Neural cell (in vitro differentiated cells): ENCODE results near the gene MUCL3. TPM values are rescaled to one million over a fixed set of nuclear protein-coding genes. Genes with fewer than 3 reads are reported as not detected.

Experiments used
- H2AFZ ChIP-seq: fragments of 200-600, 300-800 bp; sonication (generic), shearing (Covaris generic); 2 replicates; pipeline ENCODE4 v1.6.0; 2014; ENCODE audit warnings: low read depth, mild to moderate bottlenecking, antibody characterized with exemption, low read length, moderate library complexity
- H3F3A ChIP-seq: fragments of 200-600 bp; shearing (Covaris generic); 2 replicates; pipeline ENCODE4 v1.6.1; 2016; ENCODE audit warnings: mild to moderate bottlenecking, moderate library complexity, mixed read lengths, antibody characterized with exemption, low read length; ENCODE audit not compliant: insufficient read depth, poor library complexity, severe bottlenecking
- H3K27ac ChIP-seq: fragments of 200-600, 300-800 bp; sonication (generic), shearing (Covaris generic); 2 replicates; pipeline ENCODE4 v1.5.1; 2014; ENCODE audit warnings: mild to moderate bottlenecking, low read length, moderate library complexity
- H3K27me3 ChIP-seq: fragments of 300-800, 200-600 bp; sonication (generic), shearing (Covaris generic); 2 replicates; pipeline ENCODE4 v1.6.0; 2014; ENCODE audit warnings: mild to moderate bottlenecking, low read depth, low read length, moderate library complexity; ENCODE audit not compliant: insufficient read depth
- H3K36me3 ChIP-seq: fragments of 300-800, 200-600 bp; sonication (generic), shearing (Covaris generic); 2 replicates; pipeline ENCODE4 v1.5.1; 2014; ENCODE audit warnings: mild to moderate bottlenecking, antibody characterized with exemption, low read length, moderate library complexity; ENCODE audit not compliant: insufficient read depth
- H3K4me2 ChIP-seq: fragments of 300-800, 200-600 bp; sonication (generic), shearing (Covaris generic); 2 replicates; pipeline ENCODE4 v1.6.0; 2014; ENCODE audit warnings: mild to moderate bottlenecking, low read length
- H3K4me3 ChIP-seq: fragments of 300-800, 200-600 bp; sonication (generic), shearing (Covaris generic); 2 replicates; pipeline ENCODE4 v1.5.1; 2014; ENCODE audit warnings: mild to moderate bottlenecking, low read length, moderate library complexity
- H3K79me2 ChIP-seq: fragments of 200-600 bp; shearing (Covaris generic); replicated peaks from 2 replicates; pipeline ENCODE4 v1.6.0; 2014; ENCODE audit warnings: mild to moderate bottlenecking, low read length, moderate library complexity; ENCODE audit not compliant: insufficient read depth
- H3K9ac ChIP-seq: fragments of 300-800, 200-600 bp; sonication (generic), shearing (Covaris generic); 2 replicates; pipeline ENCODE4 v1.6.1; 2016; ENCODE audit warnings: mild to moderate bottlenecking, low read length, mixed read lengths
- H3K9me2 ChIP-seq: fragments of 200-600 bp; shearing (Covaris generic); 2 replicates; pipeline ENCODE4 v1.6.1; 2016; ENCODE audit warnings: mild to moderate bottlenecking, low read length, mixed read lengths; ENCODE audit not compliant: insufficient read depth
- H3K9me3 ChIP-seq: fragments of 200-600, 300-800 bp; sonication (generic), shearing (Covaris generic); 2 replicates; pipeline ENCODE4 v1.6.1; 2016; ENCODE audit warnings: mild to moderate bottlenecking, mixed run types, low read length, moderate library complexity, mixed read lengths
- H4K20me1 ChIP-seq: fragments of 200-600 bp; shearing (Covaris generic); 2 replicates; pipeline ENCODE4 v1.6.1; 2016; ENCODE audit warnings: mild to moderate bottlenecking, mixed run types; ENCODE audit not compliant: insufficient read depth
- CTCF ChIP-seq: fragments of 450-650 bp; IDR thresholded peaks from 2 replicates; pipeline ENCODE4 v1.5.1; 2014; ENCODE audit warnings: antibody characterized with exemption, mild to moderate bottlenecking, moderate library complexity; ENCODE audit not compliant: poor library complexity, severe bottlenecking
- EP300 ChIP-seq: fragments of 450-650 bp; conservative IDR thresholded peaks from 2 replicates; pipeline ENCODE4 v1.6.1; 2014; ENCODE audit warnings: antibody characterized with exemption, mild to moderate bottlenecking, moderate library complexity; ENCODE audit not compliant: poor library complexity, severe bottlenecking
- EZH2 ChIP-seq: fragments of 200-600, 300-800 bp; shearing (Covaris generic), sonication (generic); IDR thresholded peaks from 2 replicates; pipeline ENCODE4 v1.6.1; 2014; ENCODE audit warnings: antibody characterized with exemption, low read length, borderline replicate concordance, mild to moderate bottlenecking; ENCODE audit not compliant: insufficient read depth, poor library complexity, severe bottlenecking
- MXI1 ChIP-seq: fragments of 450-650 bp; conservative IDR thresholded peaks from 2 replicates; pipeline ENCODE4 v1.6.1; 2014; ENCODE audit warnings: antibody characterized with exemption, mild to moderate bottlenecking; ENCODE audit not compliant: poor library complexity, severe bottlenecking
- POLR2AphosphoS5 ChIP-seq: IDR thresholded peaks from 2 replicates; pipeline ENCODE4 v1.6.1; 2012
- RAD21 ChIP-seq: fragments of 450-650 bp; conservative IDR thresholded peaks from 2 replicates; pipeline ENCODE4 v1.6.1; 2014; ENCODE audit warnings: antibody characterized with exemption, mild to moderate bottlenecking, moderate library complexity
- REST ChIP-seq: IDR thresholded peaks from 2 replicates; pipeline ENCODE4 v1.6.1; 2012; ENCODE audit warnings: borderline replicate concordance
- SMC3 ChIP-seq: fragments of 450-650 bp; conservative IDR thresholded peaks from 2 replicates; pipeline ENCODE4 v1.6.1; 2014; ENCODE audit warnings: antibody characterized with exemption, mild to moderate bottlenecking, moderate library complexity; ENCODE audit not compliant: poor library complexity
- TAF1 ChIP-seq: IDR thresholded peaks from 2 replicates; pipeline ENCODE4 v1.6.1; 2012; ENCODE audit warnings: low read depth
- polyA plus RNA-seq: library from polyadenylated mRNA; depleted of rRNA; stranded (reverse); fragments of >200 nt; gene quantifications from 2 replicates; pipeline ENCODE4 v1.2.3, GENCODE V29; 2014

MUCL3 gene
- polyA plus RNA-seq, 1 donor from 2014 or later = not detected

DNA sequence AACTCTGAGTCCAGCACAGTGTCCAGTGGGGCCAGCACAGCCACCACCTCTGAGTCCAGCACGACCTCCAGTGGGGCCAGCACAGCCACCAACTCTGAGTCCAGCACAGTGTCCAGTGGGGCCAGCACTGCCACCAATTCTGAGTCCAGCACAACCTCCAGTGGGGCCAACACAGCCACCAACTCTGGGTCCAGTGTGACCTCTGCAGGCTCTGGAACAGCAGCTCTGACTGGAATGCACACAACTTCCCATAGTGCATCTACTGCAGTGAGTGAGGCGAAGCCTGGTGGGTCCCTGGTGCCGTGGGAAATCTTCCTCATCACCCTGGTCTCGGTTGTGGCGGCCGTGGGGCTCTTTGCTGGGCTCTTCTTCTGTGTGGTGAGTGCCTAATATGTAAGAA, 46.5 kb downstream of the MUCL3 start:
- Histone ChIP-seq H3K27ac (no peak overlapping the region), H2AFZ (no peak overlapping the region), H4K20me1 (no peaks in the 10 kb centered on the region), H3K4me3 (no peak overlapping the region), H3F3A (no peaks in the 10 kb centered on the region), H3K4me2 (no peak overlapping the region), H3K9me2 (no peaks in the 10 kb centered on the region), H3K27me3 (no peaks in the 10 kb centered on the region), H3K36me3 (no peaks in the 10 kb centered on the region), H3K79me2 (no peaks in the 10 kb centered on the region), H3K9ac (no peak overlapping the region), H3K9me3 (no peaks in the 10 kb centered on the region)
- TF ChIP-seq TAF1 (no peak), POLR2AphosphoS5 (no peak), SMC3 (no peak)

GRCh38 chr6:30988209-30988825, 47.5 kb downstream of the MUCL3 start:
- H3K9me3 ChIP-seq = no peaks in the 10 kb centered on the region

More at GRCh38 chr6:30988209-30988825, 47.5 kb downstream of the MUCL3 start:
- H3K27me3 ChIP-seq = no peaks in the 10 kb centered on the region
- no peaks in the 10 kb centered on the region for H4K20me1 ChIP-seq
- TF ChIP-seq RAD21 (no peak), CTCF (no peak), SMC3 (no peak), TAF1 (no peak), EZH2 (no peak), POLR2AphosphoS5 (no peak), MXI1 (no peak), EP300 (no peak), REST (no peak)
- H3K4me2 ChIP-seq = no peak overlapping the region
- H3K79me2 ChIP-seq = no peaks in the 10 kb centered on the region
- no peaks in the 10 kb centered on the region for H3F3A ChIP-seq
- H3K27ac ChIP-seq = no peak overlapping the region
- no peak overlapping the region for H3K9ac ChIP-seq
- no peak overlapping the region for H3K4me3 ChIP-seq
- no peaks in the 10 kb centered on the region for H3K9me2 ChIP-seq
- no peaks in the 10 kb centered on the region for H3K36me3 ChIP-seq
- no peak overlapping the region for H2AFZ ChIP-seq
